Measurements from ENCODE around the gene MED26. TPM values are rescaled to one million over a fixed set of nuclear protein-coding genes. Genes with fewer than 3 reads are reported as not detected.

MED26 gene
- total and polyA plus RNA-seq, 2 experiments from 2014 or later, result 4.4 to 6.7 TPM

DNA sequence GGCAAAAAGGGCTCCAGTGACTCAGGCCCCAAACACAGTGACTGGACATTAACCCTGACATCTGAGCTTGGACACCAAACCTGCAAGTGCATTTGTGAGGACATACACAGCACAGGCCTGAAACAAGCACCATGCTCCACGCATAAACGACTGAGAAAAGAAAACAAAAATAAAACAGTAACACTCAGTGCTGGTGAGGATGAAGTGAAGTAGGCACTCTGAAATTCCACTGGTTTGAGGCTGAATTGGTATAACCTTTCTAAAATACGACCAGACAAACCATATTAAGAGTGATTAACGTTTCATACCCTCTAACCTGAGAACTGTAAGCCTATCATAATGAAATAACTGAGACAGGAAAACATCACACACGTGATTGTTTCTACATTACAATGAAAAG lies 61.3 kb downstream of the MED26 start:
- no peak for DNase-seq
- no peaks in the 10 kb centered on the region for H3K27me3 ChIP-seq (replicated peaks; ENCODE audit: insufficient read depth)
- in situ Hi-C loops (cut with MboI), result no loop called here
- peaks cover 50% of the 10 kb centered on the region for H3K36me3 ChIP-seq (ENCODE audit: low read depth)
- H3K4me2 ChIP-seq (ENCODE audit: unreplicated experiment), result no peak overlapping the region
- no peak overlapping the region for H2AFZ ChIP-seq
- H3K79me2 ChIP-seq (ENCODE audit: insufficient read depth), result peaks cover 96% of the 10 kb centered on the region
- peaks cover 10% of the 10 kb centered on the region for H3K4me1 ChIP-seq (ENCODE audit: insufficient read depth)
- 85 to 93% methylated on average over 5 of the region's 5 CpGs for WGBS, 2 experiments (ENCODE audit: low coverage in 1 of 2, low lambda C conversion rate in 2 of 2, missing lambda C conversion rate in 2 of 2)
- H3F3A ChIP-seq (ENCODE audit: insufficient read depth), result no peaks in the 10 kb centered on the region
- H3K9ac ChIP-seq, result no peak overlapping the region
- no peaks in the 10 kb centered on the region for H4K20me1 ChIP-seq (ENCODE audit: insufficient read depth)
- H3K9me2 ChIP-seq (ENCODE audit: insufficient read depth), result no peaks in the 10 kb centered on the region
- no peaks in the 10 kb centered on the region for H3K9me3 ChIP-seq (ENCODE audit: low read depth)
- H3K27ac ChIP-seq, result no peak overlapping the region
- no peak overlapping the region for H3K4me3 ChIP-seq
- TF ChIP-seq EZH2phosphoT487 (IDR thresholded peaks at IDR 0.05; ENCODE audit: insufficient read depth, low read depth), result no peak
- no peak for TF ChIP-seq EZH2 (IDR thresholded peaks at IDR 0.05; ENCODE audit: insufficient read depth, poor library complexity, severe bottlenecking)

GRCh38 chr19:16566161-16566560 lies 61.8 kb downstream of the MED26 start:
- TF ChIP-seq EZH2phosphoT487 (IDR thresholded peaks at IDR 0.05; ENCODE audit: insufficient read depth, low read depth) (no peak), EZH2 (IDR thresholded peaks at IDR 0.05; ENCODE audit: insufficient read depth, poor library complexity, severe bottlenecking) (no peak)
- H2AFZ ChIP-seq, result no peak overlapping the region
- peaks cover 10% of the 10 kb centered on the region for H3K4me1 ChIP-seq (ENCODE audit: insufficient read depth)
- H3K79me2 ChIP-seq (ENCODE audit: insufficient read depth), result peaks cover 95% of the 10 kb centered on the region
- H3K27me3 ChIP-seq (replicated peaks; ENCODE audit: insufficient read depth), result no peaks in the 10 kb centered on the region
- H3K9ac ChIP-seq, result no peak overlapping the region
- no peak overlapping the region for H3K27ac ChIP-seq
- no peak for DNase-seq
- no peaks in the 10 kb centered on the region for H4K20me1 ChIP-seq (ENCODE audit: insufficient read depth)
- H3K36me3 ChIP-seq (ENCODE audit: low read depth), result peaks cover 50% of the 10 kb centered on the region
- H3K4me2 ChIP-seq (ENCODE audit: unreplicated experiment), result no peak overlapping the region
- no peak overlapping the region for H3K4me3 ChIP-seq
- no peaks in the 10 kb centered on the region for H3K9me2 ChIP-seq (ENCODE audit: insufficient read depth)
- 96 to 97% methylated on average over 10 of the region's 10 CpGs for WGBS, 2 experiments (ENCODE audit: low coverage in 1 of 2, low lambda C conversion rate in 2 of 2, missing lambda C conversion rate in 2 of 2)
- no peaks in the 10 kb centered on the region for H3K9me3 ChIP-seq (ENCODE audit: low read depth)
- in situ Hi-C loops (cut with MboI), result no loop called here
- H3F3A ChIP-seq (ENCODE audit: insufficient read depth), result no peaks in the 10 kb centered on the region

- H3K9me3 ChIP-seq (ENCODE audit: low read depth), result no peaks in the 10 kb centered on the region
- peaks cover 10% of the 10 kb centered on the region for H3K4me1 ChIP-seq (ENCODE audit: insufficient read depth)
- no peaks in the 10 kb centered on the region for H3K27me3 ChIP-seq (replicated peaks; ENCODE audit: insufficient read depth)
- no peak overlapping the region for H3K4me3 ChIP-seq
- WGBS, 2 experiments (ENCODE audit: low coverage in 1 of 2, low lambda C conversion rate in 2 of 2, missing lambda C conversion rate in 2 of 2), result 96 to 97% methylated on average over 7 of the region's 7 CpGs
- no peak for DNase-seq
- H3K27ac ChIP-seq, result no peak overlapping the region
- H3F3A ChIP-seq (ENCODE audit: insufficient read depth), result no peaks in the 10 kb centered on the region
- no peaks in the 10 kb centered on the region for H3K9me2 ChIP-seq (ENCODE audit: insufficient read depth)
- no peak overlapping the region for H3K9ac ChIP-seq
- H3K4me2 ChIP-seq (ENCODE audit: unreplicated experiment), result no peak overlapping the region
- TF ChIP-seq EZH2phosphoT487 (IDR thresholded peaks at IDR 0.05; ENCODE audit: insufficient read depth, low read depth), result no peak
- TF ChIP-seq EZH2 (IDR thresholded peaks at IDR 0.05; ENCODE audit: insufficient read depth, poor library complexity, severe bottlenecking), result no peak
- peaks cover 89% of the 10 kb centered on the region for H3K79me2 ChIP-seq (ENCODE audit: insufficient read depth)
- in situ Hi-C loops (cut with MboI), result no loop called here
- H3K36me3 ChIP-seq (ENCODE audit: low read depth), result peaks cover 56% of the 10 kb centered on the region
- no peaks in the 10 kb centered on the region for H4K20me1 ChIP-seq (ENCODE audit: insufficient read depth)
- H2AFZ ChIP-seq, result no peak overlapping the region
Measured at GRCh38 chr19:16564842-16565241, 63.2 kb downstream of the MED26 start.

GRCh38 chr19:16562608-16563025 lies 65.4 kb downstream of the MED26 start:
- Histone ChIP-seq H4K20me1 (ENCODE audit: insufficient read depth) (no peaks in the 10 kb centered on the region), H3K9me2 (ENCODE audit: insufficient read depth) (no peaks in the 10 kb centered on the region), H3K27ac (no peak overlapping the region), H3K79me2 (ENCODE audit: insufficient read depth) (peaks cover 74% of the 10 kb centered on the region), H3F3A (ENCODE audit: insufficient read depth) (no peaks in the 10 kb centered on the region), H3K4me3 (no peak overlapping the region), H3K36me3 (ENCODE audit: low read depth) (peaks cover 55% of the 10 kb centered on the region), H3K9me3 (ENCODE audit: low read depth) (no peaks in the 10 kb centered on the region), H2AFZ (no peak overlapping the region), H3K4me2 (ENCODE audit: unreplicated experiment) (no peak overlapping the region), H3K9ac (no peak overlapping the region), H3K27me3 (replicated peaks; ENCODE audit: insufficient read depth) (no peaks in the 10 kb centered on the region), H3K4me1 (ENCODE audit: insufficient read depth) (no peaks in the 10 kb centered on the region)
- DNase-seq, result no peak
- TF ChIP-seq EZH2phosphoT487 (IDR thresholded peaks at IDR 0.05; ENCODE audit: insufficient read depth, low read depth) (no peak), EZH2 (IDR thresholded peaks at IDR 0.05; ENCODE audit: insufficient read depth, poor library complexity, severe bottlenecking) (no peak)
- WGBS, 2 experiments (ENCODE audit: low coverage in 1 of 2, low lambda C conversion rate in 2 of 2, missing lambda C conversion rate in 2 of 2), result 95 to 96% methylated on average over 6 of the region's 6 CpGs
- in situ Hi-C loops (cut with MboI), result no loop called here

GRCh38 chr19:16561382-16561781 lies 66.6 kb downstream of the MED26 start:
- WGBS, 2 experiments (ENCODE audit: low coverage in 1 of 2, low lambda C conversion rate in 2 of 2, missing lambda C conversion rate in 2 of 2), result 79 to 83% methylated on average over 8 of the region's 8 CpGs
- Histone ChIP-seq H3K9ac (no peak overlapping the region), H3K36me3 (ENCODE audit: low read depth) (peaks cover 43% of the 10 kb centered on the region), H3F3A (ENCODE audit: insufficient read depth) (no peaks in the 10 kb centered on the region), H2AFZ (no peak overlapping the region), H3K27me3 (replicated peaks; ENCODE audit: insufficient read depth) (no peaks in the 10 kb centered on the region), H3K9me2 (ENCODE audit: insufficient read depth) (no peaks in the 10 kb centered on the region), H3K4me2 (ENCODE audit: unreplicated experiment) (no peak overlapping the region), H3K9me3 (ENCODE audit: low read depth) (no peaks in the 10 kb centered on the region), H4K20me1 (ENCODE audit: insufficient read depth) (no peaks in the 10 kb centered on the region), H3K4me1 (ENCODE audit: insufficient read depth) (no peaks in the 10 kb centered on the region), H3K27ac (no peak overlapping the region), H3K79me2 (ENCODE audit: insufficient read depth) (peaks cover 67% of the 10 kb centered on the region), H3K4me3 (no peak overlapping the region)
- in situ Hi-C loops (cut with MboI), result no loop called here
- TF ChIP-seq EZH2 (IDR thresholded peaks at IDR 0.05; ENCODE audit: insufficient read depth, poor library complexity, severe bottlenecking) (no peak), EZH2phosphoT487 (IDR thresholded peaks at IDR 0.05; ENCODE audit: insufficient read depth, low read depth) (no peak)
- no peak for DNase-seq

All from GM23248 (cell line).